DOHH2 (cell line): ENCODE data around the gene TMC4.
"Not testable (repeated sequence)": the region's sequence is repeated elsewhere in the genome, so short reads cannot be mapped to it uniquely, and the experiment has no call there.

ENCODE experiments used
- H3F3A ChIP-seq: fragments of 200-600 bp; sonication (generic), shearing (Covaris generic); 2 replicates; pipeline ENCODE4 v1.6.0; 2016; ENCODE audit warnings: antibody characterized with exemption, mild to moderate bottlenecking; ENCODE audit not compliant: control insufficient read depth, insufficient read depth
- H3K27ac ChIP-seq: fragments of 200-600 bp; sonication (generic); 2 replicates; pipeline ENCODE4 v1.5.1; 2014; ENCODE audit warnings: low read depth, mild to moderate bottlenecking, low read length, moderate library complexity
- H3K27me3 ChIP-seq: fragments of 200-600 bp; sonication (generic); 2 replicates; pipeline ENCODE4 v1.6.1; 2014; ENCODE audit warnings: mild to moderate bottlenecking, low read length, mixed read lengths; ENCODE audit not compliant: control insufficient read depth
- H3K36me3 ChIP-seq: fragments of 200-600 bp; sonication (generic); 2 replicates; pipeline ENCODE4 v1.6.1; 2014; ENCODE audit warnings: mild to moderate bottlenecking, low read length, moderate library complexity, mixed read lengths; ENCODE audit not compliant: control insufficient read depth
- H3K4me1 ChIP-seq: fragments of 200-600 bp; sonication (generic); 2 replicates; pipeline ENCODE4 v1.6.1; 2014; ENCODE audit warnings: mild to moderate bottlenecking, low read length, mixed read lengths; ENCODE audit not compliant: control insufficient read depth
- H3K4me2 ChIP-seq: fragments of 200-600 bp; sonication (generic); 2 replicates; pipeline ENCODE4 v1.6.0; 2014; ENCODE audit warnings: mild to moderate bottlenecking, low read length, moderate library complexity
- H3K4me3 ChIP-seq: fragments of 200-600 bp; sonication (generic); 2 replicates; pipeline ENCODE4 v1.5.1; 2014; ENCODE audit warnings: mild to moderate bottlenecking, low read length, mixed read lengths
- H3K79me2 ChIP-seq: fragments of 200-600 bp; sonication (generic); 2 replicates; pipeline ENCODE4 v1.6.1; 2014; ENCODE audit warnings: mild to moderate bottlenecking, low read length, mixed read lengths; ENCODE audit not compliant: control insufficient read depth
- H3K9me2 ChIP-seq: fragments of 200-600 bp; sonication (generic); replicated peaks from 2 replicates; pipeline ENCODE4 v1.6.1; 2014; ENCODE audit warnings: mild to moderate bottlenecking, low read length, mixed read lengths; ENCODE audit not compliant: control insufficient read depth
- H3K9me3 ChIP-seq: fragments of 200-600 bp; sonication (generic); 2 replicates; pipeline ENCODE4 v1.6.1; 2014; ENCODE audit warnings: antibody characterized with exemption, low read length, mixed read lengths; ENCODE audit not compliant: control insufficient read depth, insufficient read depth
- H4K20me1 ChIP-seq: fragments of 200-600 bp; sonication (generic); 2 replicates; pipeline ENCODE4 v1.6.0; 2014; ENCODE audit warnings: low read depth, mild to moderate bottlenecking, antibody characterized with exemption, low read length, moderate library complexity; ENCODE audit not compliant: control insufficient read depth, insufficient read depth
- EZH2phosphoT487 ChIP-seq: fragments of 200-600 bp; sonication (generic); IDR thresholded peaks from 2 replicates; pipeline ENCODE4 v1.6.1; 2017; ENCODE audit warnings: borderline replicate concordance, mild to moderate bottlenecking, antibody characterized with exemption, low read length, moderate library complexity, mixed read lengths
- TF ChIP-seq, protein P1 (sequence below): fragments of 200-600 bp; sonication (generic); IDR thresholded peaks from one replicate; pipeline ENCODE4 v1.5.1; 2014; ENCODE audit warnings: antibody characterized with exemption, mild to moderate bottlenecking, low read depth, low read length; ENCODE audit not compliant: poor library complexity, severe bottlenecking

TMC4 gene

DNA sequence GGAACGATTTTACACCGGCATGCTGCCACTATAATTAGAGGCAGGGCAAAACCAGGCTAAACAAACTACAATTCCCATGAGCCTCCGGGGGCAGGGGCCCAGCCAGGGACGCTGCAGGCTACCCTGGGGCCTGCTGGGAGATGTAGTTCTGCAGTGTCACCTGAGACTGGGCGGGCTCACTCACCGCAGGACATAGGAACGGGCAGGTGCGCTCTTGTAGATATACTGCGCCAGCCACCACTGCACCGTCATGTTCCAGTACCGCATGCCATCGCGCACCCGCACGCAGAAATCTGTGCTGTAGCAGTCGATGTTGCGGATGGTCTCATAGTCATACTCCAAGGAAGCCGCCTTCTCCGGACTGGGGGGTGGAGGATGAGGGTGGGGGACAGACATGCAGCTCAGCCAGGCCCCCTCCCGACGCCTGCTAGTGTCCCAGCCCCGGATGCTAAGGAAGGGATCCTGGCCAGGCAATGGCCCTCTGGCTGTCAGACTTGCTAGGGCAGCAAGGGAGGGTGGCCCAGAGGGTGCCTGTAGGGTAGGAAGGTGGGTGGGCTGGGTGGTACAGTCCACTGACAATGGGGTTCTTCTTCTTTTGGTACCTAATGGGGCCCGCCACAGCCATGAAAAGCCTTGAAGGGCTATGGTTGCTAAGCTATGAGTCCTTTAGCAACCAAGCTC lies 5.8 kb upstream of the TMC4 start:
- Histone ChIP-seq H3K4me3 (no peak overlapping the region), H3K36me3 (peaks cover 11% of the 10 kb centered on the region; the same call in 1 of the 2 replicates), H3K27me3 (no peaks in the 10 kb centered on the region), H3K9me2 (no peaks in the 10 kb centered on the region), H3F3A (peaks cover 6% of the 10 kb centered on the region; the same call in 1 of the 2 replicates), H3K79me2 (no peaks in the 10 kb centered on the region), H3K9me3 (no peaks in the 10 kb centered on the region), H3K4me2 (no peak overlapping the region), H3K4me1 (peaks cover 21% of the 10 kb centered on the region), H3K27ac (no peak overlapping the region), H4K20me1 (0 out of 2 replicates have a peak, but pooled peaks cover 8% of the 10 kb centered on the region)
- TF ChIP-seq EZH2phosphoT487, result no peak
- TF ChIP-seq, protein P1, sequence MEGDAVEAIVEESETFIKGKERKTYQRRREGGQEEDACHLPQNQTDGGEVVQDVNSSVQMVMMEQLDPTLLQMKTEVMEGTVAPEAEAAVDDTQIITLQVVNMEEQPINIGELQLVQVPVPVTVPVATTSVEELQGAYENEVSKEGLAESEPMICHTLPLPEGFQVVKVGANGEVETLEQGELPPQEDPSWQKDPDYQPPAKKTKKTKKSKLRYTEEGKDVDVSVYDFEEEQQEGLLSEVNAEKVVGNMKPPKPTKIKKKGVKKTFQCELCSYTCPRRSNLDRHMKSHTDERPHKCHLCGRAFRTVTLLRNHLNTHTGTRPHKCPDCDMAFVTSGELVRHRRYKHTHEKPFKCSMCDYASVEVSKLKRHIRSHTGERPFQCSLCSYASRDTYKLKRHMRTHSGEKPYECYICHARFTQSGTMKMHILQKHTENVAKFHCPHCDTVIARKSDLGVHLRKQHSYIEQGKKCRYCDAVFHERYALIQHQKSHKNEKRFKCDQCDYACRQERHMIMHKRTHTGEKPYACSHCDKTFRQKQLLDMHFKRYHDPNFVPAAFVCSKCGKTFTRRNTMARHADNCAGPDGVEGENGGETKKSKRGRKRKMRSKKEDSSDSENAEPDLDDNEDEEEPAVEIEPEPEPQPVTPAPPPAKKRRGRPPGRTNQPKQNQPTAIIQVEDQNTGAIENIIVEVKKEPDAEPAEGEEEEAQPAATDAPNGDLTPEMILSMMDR, result no peak

DNA sequence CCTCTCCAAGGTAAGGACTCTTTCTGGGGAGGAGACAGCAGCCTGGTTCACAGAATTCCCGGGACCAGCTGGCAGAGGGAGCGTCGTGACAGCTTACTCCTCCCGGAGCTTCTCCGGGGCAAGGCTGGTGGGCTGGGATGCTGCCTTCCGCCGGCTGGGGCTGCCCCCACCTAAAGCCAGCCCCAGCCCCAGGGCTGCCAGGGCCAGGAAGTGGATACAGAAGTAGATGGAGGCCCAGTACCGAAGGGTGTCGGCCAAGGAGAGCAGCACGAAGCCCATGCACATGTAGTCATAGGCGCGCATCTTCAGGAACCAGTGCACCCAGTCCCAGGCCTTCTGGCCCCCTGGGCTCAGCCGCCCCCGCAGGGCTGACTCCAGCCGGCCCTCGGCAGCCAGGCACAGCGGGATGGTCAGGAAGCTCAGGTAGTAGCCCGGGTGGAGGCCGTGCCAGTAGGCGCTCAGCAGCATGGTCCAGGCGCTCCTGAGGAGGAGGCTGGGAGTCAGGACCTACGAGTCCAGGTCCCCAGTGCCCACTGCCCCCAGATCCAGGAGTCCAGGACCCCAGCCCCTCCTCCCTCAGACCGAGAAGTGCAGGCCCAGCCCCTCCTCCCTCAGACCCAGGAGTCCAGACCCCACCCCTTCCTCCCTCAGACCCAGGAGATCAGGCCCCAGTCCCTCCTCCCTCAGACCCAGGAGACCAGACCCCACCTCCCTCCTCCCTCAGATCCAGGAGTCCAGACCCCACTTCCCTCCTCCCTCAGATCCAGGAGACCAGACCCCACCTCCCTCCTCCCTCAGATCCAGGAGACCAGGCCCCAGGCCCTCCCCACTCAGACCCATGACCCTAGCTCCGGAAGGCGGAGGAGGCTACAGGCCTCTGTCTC lies 1.2 kb upstream of the TMC4 start:
- H3K79me2 ChIP-seq, result no peaks in the 10 kb centered on the region
- H3K9me3 ChIP-seq, result no peaks in the 10 kb centered on the region
- peaks cover 10% of the 10 kb centered on the region; the same call in 1 of the 2 replicates for H3K36me3 ChIP-seq
- H3K27me3 ChIP-seq, result no peaks in the 10 kb centered on the region
- H3K4me2 ChIP-seq, result no peak overlapping the region
- no peaks in the 10 kb centered on the region; the same call in 1 of the 2 replicates for H3F3A ChIP-seq
- no peak overlapping the region for H3K27ac ChIP-seq
- peaks cover 22% of the 10 kb centered on the region for H3K4me1 ChIP-seq
- no peak for TF ChIP-seq EZH2phosphoT487
- TF ChIP-seq, protein P1, result no peak
- no peak overlapping the region for H3K4me3 ChIP-seq
- H3K9me2 ChIP-seq, result no peaks in the 10 kb centered on the region
- H4K20me1 ChIP-seq, result 0 out of 2 replicates have a peak, but pooled peaks cover 4% of the 10 kb centered on the region

DNA sequence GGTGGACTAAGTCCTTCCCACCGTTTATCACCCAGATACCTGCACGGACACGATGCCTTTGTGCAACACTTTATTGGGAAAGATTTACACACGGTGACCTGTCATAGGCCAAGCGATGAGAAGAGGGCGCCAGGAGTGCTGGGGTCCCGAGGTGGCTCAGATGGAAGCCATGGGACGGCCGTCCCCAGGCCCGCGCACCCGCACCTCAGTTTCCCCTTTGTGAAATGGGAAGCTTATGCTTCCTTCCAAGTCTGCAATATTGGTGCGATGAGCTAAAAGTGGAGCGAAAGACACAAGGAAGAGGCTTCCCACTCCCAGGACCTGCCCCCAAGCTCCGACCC lies 369 bp upstream of the TMC4 start:
- Histone ChIP-seq H3K9me2 (no peaks in the 10 kb centered on the region), H4K20me1 (0 out of 2 replicates have a peak, but pooled peaks cover 2% of the 10 kb centered on the region), H3F3A (no peaks in the 10 kb centered on the region; the same call in 1 of the 2 replicates), H3K79me2 (no peaks in the 10 kb centered on the region), H3K4me1 (peaks cover 22% of the 10 kb centered on the region), H3K36me3 (0 out of 2 replicates have a peak, but pooled peaks cover 4% of the 10 kb centered on the region), H3K9me3 (no peaks in the 10 kb centered on the region), H3K4me3 (no peak overlapping the region), H3K27ac (no peak overlapping the region), H3K27me3 (no peaks in the 10 kb centered on the region), H3K4me2 (peak overlapping the region; percentile 16; the same call in 1 of the 2 replicates)
- TF ChIP-seq, protein P1, result no peak
- no peak for TF ChIP-seq EZH2phosphoT487

DNA sequence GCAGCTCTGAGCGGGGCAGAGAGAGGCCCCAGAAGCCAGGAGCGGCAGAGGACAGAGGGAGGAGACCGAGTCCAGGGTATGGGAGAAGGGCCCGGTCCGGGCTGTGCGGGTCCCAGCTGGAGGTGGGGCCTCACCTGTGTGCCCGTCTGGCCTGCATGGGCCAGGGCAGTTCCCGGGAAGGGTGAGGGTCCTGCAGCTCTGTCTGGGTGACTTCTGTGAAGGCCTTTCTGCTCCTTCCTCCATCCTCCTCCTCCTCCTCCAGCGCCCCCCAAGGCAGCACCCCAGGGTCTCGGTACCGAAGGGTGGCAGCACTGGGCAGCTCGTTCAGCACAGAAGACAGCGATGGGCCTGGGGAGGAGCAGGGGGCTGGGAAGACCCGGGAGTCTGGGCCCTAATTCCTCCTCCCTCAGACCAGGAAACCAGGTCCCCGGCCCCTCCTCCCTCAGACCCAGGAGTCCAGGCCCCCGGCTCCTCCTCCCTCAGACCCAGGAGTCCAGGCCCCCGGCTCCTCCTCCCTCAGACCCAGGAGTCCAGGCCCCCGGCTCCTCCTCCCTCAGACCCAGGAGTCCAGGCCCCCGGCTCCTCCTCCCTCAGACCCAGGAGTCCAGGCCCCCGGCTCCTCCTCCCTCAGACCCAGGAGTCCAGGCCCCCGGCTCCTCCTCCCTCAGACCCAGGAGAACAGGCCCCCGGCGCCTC lies 1.1 kb downstream of the TMC4 start:
- peaks cover 25% of the 10 kb centered on the region for H3K4me1 ChIP-seq
- not testable (repeated sequence) for H3K4me3 ChIP-seq

More for the DNA sequence above, 1.1 kb downstream of the TMC4 start:
- not testable (repeated sequence) for H3K27me3 ChIP-seq, H3K9me3 ChIP-seq, H3K79me2 ChIP-seq, H4K20me1 ChIP-seq, H3K36me3 ChIP-seq, H3K9me2 ChIP-seq, H3K27ac ChIP-seq, H3K4me2 ChIP-seq, H3F3A ChIP-seq
